ENCODE measurements around the gene GAD1.

Gene GAD1

GRCh38 chr2:170886386-170886785 lies 69.7 kb downstream of the GAD1 start:
- TF ChIP-seq TEAD4 (IDR thresholded peaks at IDR 0.05) (no peak), REST (IDR thresholded peaks at IDR 0.05; ENCODE audit: low read depth) (no peak), TCF12 (IDR thresholded peaks at IDR 0.05; ENCODE audit: low read depth) (no peak), FOXM1 (IDR thresholded peaks at IDR 0.05; ENCODE audit: borderline replicate concordance, low read depth) (no peak), EGR1 (IDR thresholded peaks at IDR 0.05) (no peak), CEBPB (IDR thresholded peaks at IDR 0.05) (no peak)

- TF ChIP-seq EGR1 (IDR thresholded peaks at IDR 0.05) (no peak), FOXM1 (IDR thresholded peaks at IDR 0.05; ENCODE audit: borderline replicate concordance, low read depth) (no peak), RAD21 (IDR thresholded peaks at IDR 0.05; ENCODE audit: low read depth) (no peak)
Measured at GRCh38 chr2:170887496-170887895, 70.8 kb downstream of the GAD1 start.

DNA sequence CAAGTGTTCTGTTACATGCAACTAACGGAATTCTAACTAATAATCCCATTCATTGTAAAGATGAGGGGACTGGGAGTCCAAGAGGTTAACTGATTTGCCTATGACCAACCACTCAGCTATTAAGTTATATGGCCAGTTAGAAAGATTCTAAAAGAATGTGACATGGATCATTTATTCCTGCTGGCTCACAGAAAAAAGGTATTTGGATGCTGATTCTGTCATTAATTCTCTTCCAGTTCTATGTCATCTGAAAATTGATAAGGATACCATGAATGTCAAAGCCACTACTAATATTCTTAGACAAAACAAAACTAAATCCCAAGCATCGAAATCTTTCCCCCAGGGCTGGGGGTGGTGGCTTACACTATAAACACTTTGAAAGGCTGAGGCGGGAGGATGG lies 71.2 kb downstream of the GAD1 start:
- TF ChIP-seq TAF1 (IDR thresholded peaks at IDR 0.05; ENCODE audit: low read depth) (no peak), REST (IDR thresholded peaks at IDR 0.05; ENCODE audit: low read depth) (no peak), CEBPB (IDR thresholded peaks at IDR 0.05) (no peak), ZBTB7A (IDR thresholded peaks at IDR 0.05; ENCODE audit: low read depth) (no peak), EP300 (IDR thresholded peaks at IDR 0.05; ENCODE audit: borderline replicate concordance) (no peak), RAD21 (IDR thresholded peaks at IDR 0.05; ENCODE audit: low read depth) (no peak)

GRCh38 chr2:170891893-170892292 lies 75.2 kb downstream of the GAD1 start:
- TF ChIP-seq TAF1 (IDR thresholded peaks at IDR 0.05; ENCODE audit: low read depth) (no peak), CEBPB (IDR thresholded peaks at IDR 0.05) (no peak), EGR1 (IDR thresholded peaks at IDR 0.05) (no peak), YY1 (IDR thresholded peaks at IDR 0.05; ENCODE audit: low read depth) (no peak), TEAD4 (IDR thresholded peaks at IDR 0.05) (no peak)
- TF ChIP-seq, protein P1, sequence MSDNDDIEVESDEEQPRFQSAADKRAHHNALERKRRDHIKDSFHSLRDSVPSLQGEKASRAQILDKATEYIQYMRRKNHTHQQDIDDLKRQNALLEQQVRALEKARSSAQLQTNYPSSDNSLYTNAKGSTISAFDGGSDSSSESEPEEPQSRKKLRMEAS (IDR thresholded peaks at IDR 0.05): no peak
- TF ChIP-seq, protein P2, sequence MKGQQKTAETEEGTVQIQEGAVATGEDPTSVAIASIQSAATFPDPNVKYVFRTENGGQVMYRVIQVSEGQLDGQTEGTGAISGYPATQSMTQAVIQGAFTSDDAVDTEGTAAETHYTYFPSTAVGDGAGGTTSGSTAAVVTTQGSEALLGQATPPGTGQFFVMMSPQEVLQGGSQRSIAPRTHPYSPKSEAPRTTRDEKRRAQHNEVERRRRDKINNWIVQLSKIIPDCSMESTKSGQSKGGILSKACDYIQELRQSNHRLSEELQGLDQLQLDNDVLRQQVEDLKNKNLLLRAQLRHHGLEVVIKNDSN (IDR thresholded peaks at IDR 0.05): no peak

DNA sequence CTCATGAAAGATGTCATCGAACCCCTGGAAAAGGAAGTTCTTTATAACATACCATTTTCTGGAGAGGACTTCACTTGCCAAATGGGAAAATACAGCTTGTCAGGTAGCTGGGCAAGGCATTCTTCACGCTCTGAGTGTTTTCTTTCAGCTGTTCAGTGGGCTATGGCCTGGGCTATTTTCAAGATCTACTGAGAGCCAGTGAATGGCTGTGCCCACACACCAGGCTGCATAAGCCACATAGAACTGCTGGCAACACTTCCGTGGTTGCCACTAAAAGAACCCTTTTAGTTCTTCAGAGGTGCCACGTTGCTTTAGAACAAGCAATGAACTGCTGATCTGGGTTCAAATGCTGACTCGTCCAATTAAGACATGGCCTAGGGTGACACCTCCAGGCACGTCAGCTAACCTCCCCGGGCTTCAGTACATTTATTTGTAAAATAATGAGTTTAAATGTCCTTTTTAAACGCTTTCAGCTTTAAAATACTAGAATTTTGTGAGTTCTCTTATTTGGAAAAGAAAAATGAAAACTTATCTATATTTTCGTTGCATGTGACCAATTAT lies 75.8 kb downstream of the GAD1 start:
- TF ChIP-seq TEAD4 (IDR thresholded peaks at IDR 0.05) (no peak), EP300 (IDR thresholded peaks at IDR 0.05; ENCODE audit: borderline replicate concordance) (no peak), REST (IDR thresholded peaks at IDR 0.05; ENCODE audit: low read depth) (no peak), FOXM1 (IDR thresholded peaks at IDR 0.05; ENCODE audit: borderline replicate concordance, low read depth) (no peak), YY1 (IDR thresholded peaks at IDR 0.05; ENCODE audit: low read depth) (no peak), TAF1 (IDR thresholded peaks at IDR 0.05; ENCODE audit: low read depth) (no peak), EGR1 (IDR thresholded peaks at IDR 0.05) (no peak), CREB1 (IDR thresholded peaks at IDR 0.05; ENCODE audit: low read depth) (no peak), NFIC (IDR thresholded peaks at IDR 0.05) (no peak), ZBTB7A (IDR thresholded peaks at IDR 0.05; ENCODE audit: low read depth) (no peak)
- TF ChIP-seq, protein P2 (IDR thresholded peaks at IDR 0.05): no peak
